HEK293 (cell line): ENCODE measurements around the gene TM7SF2.
A peak's percentile ranks its signal among the peaks of the same experiment; 100 is the strongest.

ENCODE experiments used
- EGR2 ChIP-seq: fragments of 450-650 bp; formaldehyde crosslinking; IDR thresholded peaks from 2 replicates; pipeline ENCODE4 v1.5.1; 2016; ENCODE audit warnings: low read depth, missing biosample characterization, missing genetic modification characterization
- GLIS1 ChIP-seq: fragments of 450-650 bp; formaldehyde crosslinking; IDR thresholded peaks from 2 replicates; pipeline ENCODE4 v1.5.1; 2016; ENCODE audit warnings: missing biosample characterization, missing genetic modification characterization
- HIC1 ChIP-seq: fragments of 450-650 bp; formaldehyde crosslinking; IDR thresholded peaks from 2 replicates; pipeline ENCODE4 v1.5.1; 2016; ENCODE audit warnings: missing biosample characterization, missing genetic modification characterization
- KLF1 ChIP-seq: fragments of 450-650 bp; formaldehyde crosslinking; IDR thresholded peaks from 2 replicates; pipeline ENCODE4 v1.5.1; 2016; ENCODE audit warnings: missing biosample characterization, missing genetic modification characterization
- KLF10 ChIP-seq: fragments of 450-650 bp; IDR thresholded peaks from 2 replicates; pipeline ENCODE4 v1.5.1; 2018; ENCODE audit warnings: missing biosample characterization, mild to moderate bottlenecking, missing genetic modification characterization
- KLF17 ChIP-seq: fragments of 450-650 bp; formaldehyde crosslinking; IDR thresholded peaks from 2 replicates; pipeline ENCODE4 v1.5.1; 2016; ENCODE audit warnings: missing biosample characterization, missing genetic modification characterization
- KLF7 ChIP-seq: fragments of 450-650 bp; formaldehyde crosslinking; IDR thresholded peaks from 2 replicates; pipeline ENCODE4 v1.5.1; 2016; ENCODE audit warnings: missing biosample characterization, missing genetic modification characterization, borderline replicate concordance
- KLF9 ChIP-seq: fragments of 450-650 bp; formaldehyde crosslinking; IDR thresholded peaks from 2 replicates; pipeline ENCODE4 v1.5.1; 2016; ENCODE audit warnings: missing biosample characterization, missing genetic modification characterization, low read depth
- MEIS1 ChIP-seq: sonication (generic); formaldehyde crosslinking; IDR thresholded peaks from 2 replicates; pipeline ENCODE4 v1.8.1; 2022; ENCODE audit warnings: missing genetic modification reagents, mild to moderate bottlenecking, borderline replicate concordance
- PBX3 ChIP-seq: sonication (generic); formaldehyde crosslinking; IDR thresholded peaks from 2 replicates; pipeline ENCODE4 v1.8.1; 2022; ENCODE audit warnings: mild to moderate bottlenecking, moderate library complexity, missing genetic modification reagents
- PRDM10 ChIP-seq: fragments of 450-650 bp; formaldehyde crosslinking; IDR thresholded peaks from 2 replicates; pipeline ENCODE4 v1.5.1; 2016; ENCODE audit warnings: missing biosample characterization, missing genetic modification characterization
- SP2 ChIP-seq: fragments of 450-650 bp; formaldehyde crosslinking; IDR thresholded peaks from 2 replicates; pipeline ENCODE4 v1.5.1; 2016; ENCODE audit warnings: missing biosample characterization, missing genetic modification characterization
- SP7 ChIP-seq: fragments of 450-650 bp; formaldehyde crosslinking; IDR thresholded peaks from 2 replicates; pipeline ENCODE4 v1.5.1; 2016; ENCODE audit warnings: missing biosample characterization, missing genetic modification characterization
- YY1 ChIP-seq: fragments of 450-650 bp; formaldehyde crosslinking; IDR thresholded peaks from 2 replicates; pipeline ENCODE4 v1.5.1; 2018; ENCODE audit warnings: missing biosample characterization, missing genetic modification characterization
- ZBTB26 ChIP-seq: fragments of 450-650 bp; formaldehyde crosslinking; optimal IDR thresholded peaks from 2 replicates; pipeline ENCODE3; 2016; ENCODE audit warnings: missing biosample characterization, mild to moderate bottlenecking, missing genetic modification characterization
- ZNF146 ChIP-seq: fragments of 450-650 bp; formaldehyde crosslinking; IDR thresholded peaks from 2 replicates; pipeline ENCODE4 v1.5.1; 2016; ENCODE audit warnings: missing biosample characterization, missing genetic modification characterization
- ZNF239 ChIP-seq: fragments of 450-650 bp; formaldehyde crosslinking; IDR thresholded peaks from 2 replicates; pipeline ENCODE4 v1.5.1; 2016; ENCODE audit warnings: missing biosample characterization, missing genetic modification characterization
- ZNF324 ChIP-seq: fragments of 450-650 bp; formaldehyde crosslinking; IDR thresholded peaks from 2 replicates; pipeline ENCODE4 v1.5.1; 2016; ENCODE audit warnings: missing biosample characterization, missing genetic modification characterization
- ZNF350 ChIP-seq: fragments of 450-650 bp; formaldehyde crosslinking; IDR thresholded peaks from 2 replicates; pipeline ENCODE4 v1.5.0; 2017; ENCODE audit warnings: missing biosample characterization, mild to moderate bottlenecking, missing genetic modification characterization
- ZNF362 ChIP-seq: fragments of 450-650 bp; formaldehyde crosslinking; IDR thresholded peaks from 2 replicates; pipeline ENCODE4 v1.5.1; 2016; ENCODE audit warnings: missing biosample characterization, missing genetic modification characterization
- ZNF394 ChIP-seq: fragments of 450-650 bp; formaldehyde crosslinking; IDR thresholded peaks from 2 replicates; pipeline ENCODE4 v1.5.1; 2016; ENCODE audit warnings: missing biosample characterization, missing genetic modification characterization, mild to moderate bottlenecking, moderate library complexity, borderline replicate concordance
- ZNF501 ChIP-seq: fragments of 450-650 bp; formaldehyde crosslinking; IDR thresholded peaks from 2 replicates; pipeline ENCODE4 v1.5.1; 2016; ENCODE audit warnings: missing biosample characterization, missing genetic modification characterization
- ZNF561 ChIP-seq: fragments of 450-650 bp; IDR thresholded peaks from 2 replicates; pipeline ENCODE4 v1.5.1; 2018; ENCODE audit warnings: missing biosample characterization, missing genetic modification characterization, borderline replicate concordance
- ZNF600 ChIP-seq: fragments of 450-650 bp; formaldehyde crosslinking; IDR thresholded peaks from 2 replicates; pipeline ENCODE4 v1.5.1; 2016; ENCODE audit warnings: missing biosample characterization, missing genetic modification characterization
- ZNF692 ChIP-seq: fragments of 450-650 bp; formaldehyde crosslinking; IDR thresholded peaks from 2 replicates; pipeline ENCODE4 v1.5.1; 2016; ENCODE audit warnings: missing biosample characterization, missing genetic modification characterization
- ZXDB ChIP-seq: fragments of 450-650 bp; formaldehyde crosslinking; IDR thresholded peaks from 2 replicates; pipeline ENCODE4 v1.5.1; 2016; ENCODE audit warnings: missing biosample characterization, missing genetic modification characterization

The TM7SF2 gene

GRCh38 chr11:65121865-65122696 lies 10.4 kb downstream of the TM7SF2 start, which contains the start of the genes FAU and MRPL49 (continued):
- no peak for TF ChIP-seq ZNF350 (tag by site-specific recombination)
- peak; percentile 47; the same call in 1 of the 2 replicates for TF ChIP-seq EGR2 (tag by site-specific recombination)
- peak; percentile 71 for TF ChIP-seq PRDM10 (tag by site-specific recombination)
- peak; percentile 49; the same call in 1 of the 2 replicates for TF ChIP-seq KLF1 (tag by site-specific recombination)
- peak; percentile 33; the same call in 1 of the 2 replicates for TF ChIP-seq KLF10 (tag by site-specific recombination)
- peak; percentile 74 for TF ChIP-seq SP7 (tag by site-specific recombination)
- TF ChIP-seq KLF17, result 0 out of 2 replicates have a peak, but pooled peaks have one; percentile 31
- no peak for TF ChIP-seq KLF7 (tag by site-specific recombination)
- TF ChIP-seq ZNF394 (tag by site-specific recombination), result peak; percentile 22; the same call in 1 of the 2 replicates
- TF ChIP-seq YY1 (tag by site-specific recombination), result peak; percentile 79
- no peak for TF ChIP-seq MEIS1
- TF ChIP-seq GLIS1 (tag by site-specific recombination), result peak; percentile 29; the same call in 1 of the 2 replicates
- peak; percentile 74 for TF ChIP-seq ZNF501
- TF ChIP-seq ZXDB (tag by site-specific recombination), result peak; percentile 83
- no peak for TF ChIP-seq ZNF239 (tag by site-specific recombination)
- TF ChIP-seq ZNF146, result peak; percentile 29; the same call in 1 of the 2 replicates
- TF ChIP-seq ZNF362 (tag by site-specific recombination), result 0 out of 2 replicates have a peak, but pooled peaks have one; percentile 18
- TF ChIP-seq PBX3 (CRISPR knock-in tag), result peak; percentile 85; the same call in 1 of the 2 replicates
- TF ChIP-seq ZNF324 (tag by site-specific recombination), result peak; percentile 36; the same call in 1 of the 2 replicates
- peak; percentile 66 for TF ChIP-seq KLF9 (tag by site-specific recombination)
- peak; percentile 93 for TF ChIP-seq ZBTB26 (tag by site-specific recombination)
- TF ChIP-seq ZNF692, result 0 out of 2 replicates have a peak, but pooled peaks have one; percentile 61
- 0 out of 2 replicates have a peak, but pooled peaks have one; percentile 61 for TF ChIP-seq ZNF600 (tag by site-specific recombination)
- peak; percentile 25; the same call in 1 of the 2 replicates for TF ChIP-seq ZNF561 (tag by site-specific recombination)
- peak; percentile 96 for TF ChIP-seq SP2 (tag by site-specific recombination)
- peak; percentile 90 for TF ChIP-seq HIC1
